GM18508 (cell line): ENCODE results near the gene RPL26.
"Not testable (repeated sequence)": the region's sequence is repeated elsewhere in the genome, so short reads cannot be mapped to it uniquely, and the experiment has no call there.

Experiments
- ATAC-seq: cut with Tn5 transposase; IDR thresholded peaks from one replicate; pipeline ENCODE4 v1.9.1; 2021; ENCODE audit warnings: moderate number of reproducible peaks; ENCODE audit not compliant: insufficient read depth, unreplicated experiment

Gene RPL26

GRCh38 chr17:8369944-8370343 is 13.0 kb downstream of the RPL26 start:
- ATAC-seq = no peak

GRCh38 chr17:8368193-8368592 is 14.8 kb downstream of the RPL26 start:
- no peak for ATAC-seq

GRCh38 chr17:8366231-8366630 is 16.8 kb downstream of the RPL26 start:
- no peak for ATAC-seq

GRCh38 chr17:8365143-8365542 is 17.9 kb downstream of the RPL26 start:
- ATAC-seq = no peak

GRCh38 chr17:8362651-8363332 is 20.2 kb downstream of the RPL26 start:
- no peak for ATAC-seq

GRCh38 chr17:8360751-8361150 is 22.2 kb downstream of the RPL26 start:
- no peak for ATAC-seq

GRCh38 chr17:8360260-8360659 is 22.7 kb downstream of the RPL26 start:
- no peak for ATAC-seq

- no peak for ATAC-seq
Observed at GRCh38 chr17:8359769-8360168, 23.2 kb downstream of the RPL26 start.

- ATAC-seq = no peak
Observed at GRCh38 chr17:8357910-8358309, 25.1 kb downstream of the RPL26 start.

GRCh38 chr17:8354236-8354635 is 28.8 kb downstream of the RPL26 start:
- no peak for ATAC-seq

- no peak for ATAC-seq
Observed at GRCh38 chr17:8353736-8354135, 29.3 kb downstream of the RPL26 start.

- no peak for ATAC-seq
Observed at GRCh38 chr17:8350339-8350738, 32.7 kb downstream of the RPL26 start.

GRCh38 chr17:8347001-8347400 is 36.0 kb downstream of the RPL26 start:
- ATAC-seq = not testable (repeated sequence)

GRCh38 chr17:8345951-8346665 is 36.9 kb downstream of the RPL26 start:
- ATAC-seq = no peak

- ATAC-seq = no peak
Observed at GRCh38 chr17:8345052-8345690, 37.8 kb downstream of the RPL26 start.

GRCh38 chr17:8341456-8341855 is 41.5 kb downstream of the RPL26 start:
- no peak for ATAC-seq

- ATAC-seq = no peak
Observed at GRCh38 chr17:8339540-8339939, 43.5 kb downstream of the RPL26 start, which contains the start of gene ODF4. TSS of gene ODF4 (plus strand) at chr17:8339840. CDS start at chr17:8340052, 212 bp downstream.

- ATAC-seq = no peak
Observed at GRCh38 chr17:8338753-8339140, 44.2 kb downstream of the RPL26 start.

- ATAC-seq = no peak
Observed at GRCh38 chr17:8337802-8338752, 44.9 kb downstream of the RPL26 start.

GRCh38 chr17:8333281-8333680 is 49.7 kb downstream of the RPL26 start:
- ATAC-seq = no peak
